ENCODE measurements around the gene DUSP28.

Gene DUSP28

DNA sequence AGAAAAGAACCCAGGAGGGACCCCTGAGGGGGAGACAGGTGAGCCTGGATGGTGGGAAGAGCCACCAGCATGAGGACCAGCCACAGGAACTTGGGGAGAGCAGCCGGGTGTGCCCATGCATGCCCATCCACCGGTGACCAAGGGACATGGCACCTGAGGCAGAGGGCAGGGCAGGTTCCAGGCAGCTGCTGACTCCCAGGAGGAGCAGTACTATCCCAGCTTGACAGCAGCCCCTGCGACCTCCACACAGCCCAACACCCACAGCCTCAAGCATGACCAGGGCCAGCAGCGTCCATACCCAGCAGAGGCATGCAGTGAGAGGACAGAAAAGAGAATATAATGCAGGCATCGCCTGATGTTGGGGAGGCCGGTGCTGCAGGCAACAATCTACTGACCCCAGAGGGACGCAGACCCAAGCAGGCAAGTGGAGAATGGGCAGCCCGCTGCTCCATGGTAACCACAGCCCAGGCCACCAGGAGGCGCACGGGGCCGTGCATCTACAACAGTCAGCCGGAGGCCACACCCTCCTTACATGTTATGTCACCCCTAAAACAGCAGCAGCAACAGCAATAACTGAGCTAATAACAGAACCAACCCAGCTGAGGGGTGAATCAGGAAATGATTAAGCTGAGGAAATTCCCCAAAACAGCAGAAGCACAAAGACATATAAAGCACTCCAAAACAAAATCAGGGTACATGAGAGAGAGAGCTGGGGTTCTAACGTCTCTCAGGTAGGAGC, 46.4 kb upstream of the DUSP28 start:
- TF ChIP-seq, protein P1, sequence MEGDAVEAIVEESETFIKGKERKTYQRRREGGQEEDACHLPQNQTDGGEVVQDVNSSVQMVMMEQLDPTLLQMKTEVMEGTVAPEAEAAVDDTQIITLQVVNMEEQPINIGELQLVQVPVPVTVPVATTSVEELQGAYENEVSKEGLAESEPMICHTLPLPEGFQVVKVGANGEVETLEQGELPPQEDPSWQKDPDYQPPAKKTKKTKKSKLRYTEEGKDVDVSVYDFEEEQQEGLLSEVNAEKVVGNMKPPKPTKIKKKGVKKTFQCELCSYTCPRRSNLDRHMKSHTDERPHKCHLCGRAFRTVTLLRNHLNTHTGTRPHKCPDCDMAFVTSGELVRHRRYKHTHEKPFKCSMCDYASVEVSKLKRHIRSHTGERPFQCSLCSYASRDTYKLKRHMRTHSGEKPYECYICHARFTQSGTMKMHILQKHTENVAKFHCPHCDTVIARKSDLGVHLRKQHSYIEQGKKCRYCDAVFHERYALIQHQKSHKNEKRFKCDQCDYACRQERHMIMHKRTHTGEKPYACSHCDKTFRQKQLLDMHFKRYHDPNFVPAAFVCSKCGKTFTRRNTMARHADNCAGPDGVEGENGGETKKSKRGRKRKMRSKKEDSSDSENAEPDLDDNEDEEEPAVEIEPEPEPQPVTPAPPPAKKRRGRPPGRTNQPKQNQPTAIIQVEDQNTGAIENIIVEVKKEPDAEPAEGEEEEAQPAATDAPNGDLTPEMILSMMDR (IDR thresholded peaks at IDR 0.05; ENCODE audit: borderline replicate concordance, control extremely low read depth, extremely low read depth, insufficient read depth, missing control alignments) = peak; percentile 93
- peak; percentile 96 for DNase-seq (ENCODE audit: low spot score)
- in situ Hi-C loops (cut with MboI; ENCODE audit: low sequenced_read_pairs, unreplicated experiment) = loop anchor here (25.0 kb wide), 1 partner anchor 199 kb away; no protein-coding TSS in a partner anchor

DNA sequence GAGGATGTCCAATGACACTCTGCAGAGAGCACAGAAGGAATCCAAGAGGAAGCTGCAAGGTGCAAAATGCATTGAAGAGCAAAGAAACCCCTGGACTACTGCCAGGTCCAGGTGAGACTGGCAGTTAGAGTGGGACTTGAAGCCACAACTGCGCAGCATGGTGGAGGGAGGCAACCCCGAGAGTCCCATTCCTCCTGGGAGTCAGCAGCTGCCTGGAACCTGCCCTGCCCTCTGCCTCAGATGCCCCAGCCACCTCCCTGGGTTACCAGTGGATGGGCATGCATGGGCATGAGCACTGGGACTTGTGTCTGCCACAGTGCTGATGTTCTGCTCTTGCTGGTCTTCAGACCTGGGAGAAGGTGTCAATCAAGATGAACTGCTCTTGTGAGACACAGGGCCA, 45.5 kb upstream of the DUSP28 start:
- in situ Hi-C loops (cut with MboI; ENCODE audit: low sequenced_read_pairs, unreplicated experiment) = loop anchor here (25.0 kb wide), 1 partner anchor 198 kb away; no protein-coding TSS in a partner anchor
- no peak for DNase-seq (ENCODE audit: low spot score)
- TF ChIP-seq, protein P1 (IDR thresholded peaks at IDR 0.05; ENCODE audit: borderline replicate concordance, control extremely low read depth, extremely low read depth, insufficient read depth, missing control alignments) = no peak

- TF ChIP-seq, protein P1 (IDR thresholded peaks at IDR 0.05; ENCODE audit: borderline replicate concordance, control extremely low read depth, extremely low read depth, insufficient read depth, missing control alignments) = no peak
- in situ Hi-C loops (cut with MboI; ENCODE audit: low sequenced_read_pairs, unreplicated experiment) = loop anchor here (25.0 kb wide), 1 partner anchor 195 kb away; no protein-coding TSS in a partner anchor
- DNase-seq (ENCODE audit: low spot score) = no peak
Observed at GRCh38 chr2:240517342-240517741, 42.8 kb upstream of the DUSP28 start.

GRCh38 chr2:240518981-240519380, 41.2 kb upstream of the DUSP28 start:
- no peak for DNase-seq (ENCODE audit: low spot score)
- in situ Hi-C loops (cut with MboI; ENCODE audit: low sequenced_read_pairs, unreplicated experiment) = loop anchor here (25.0 kb wide), 1 partner anchor 193 kb away; no protein-coding TSS in a partner anchor
- TF ChIP-seq, protein P1 (IDR thresholded peaks at IDR 0.05; ENCODE audit: borderline replicate concordance, control extremely low read depth, extremely low read depth, insufficient read depth, missing control alignments) = no peak

DNA sequence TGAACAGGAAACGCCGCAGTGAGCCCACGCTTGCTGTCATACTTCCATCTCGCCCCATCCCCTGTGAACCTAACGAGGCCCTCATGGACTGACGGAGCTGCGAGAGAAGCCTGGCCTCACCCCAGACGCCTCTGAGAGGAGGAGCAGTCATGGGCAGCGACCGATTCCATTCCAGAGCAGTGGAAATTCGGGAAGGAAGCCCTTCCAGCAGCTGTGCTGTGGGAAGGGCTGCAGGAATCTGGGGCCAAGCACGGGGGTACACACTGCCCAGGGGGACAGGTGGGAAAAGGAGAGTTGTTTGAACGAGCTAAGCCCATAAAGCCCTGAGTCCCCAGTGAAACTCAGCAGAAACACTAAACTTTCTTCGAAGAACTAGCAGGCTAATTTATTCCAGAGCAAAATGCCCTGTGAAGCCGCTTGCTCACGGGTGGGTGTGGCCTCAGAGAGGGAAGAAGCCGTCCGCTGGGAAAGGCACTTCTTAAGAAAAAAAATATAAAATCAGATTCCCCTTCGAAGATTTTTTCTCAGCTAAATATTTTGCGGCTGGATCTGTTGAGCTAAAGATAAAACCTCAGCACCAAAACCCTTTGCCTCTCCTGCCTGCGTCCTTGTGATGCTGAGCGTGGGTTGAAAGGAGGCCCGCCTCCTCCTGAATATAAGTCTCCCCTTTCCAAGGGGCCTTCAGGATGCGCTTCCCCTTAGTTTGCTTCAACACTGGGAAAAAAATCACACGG, 40.6 kb upstream of the DUSP28 start:
- TF ChIP-seq, protein P1 (IDR thresholded peaks at IDR 0.05; ENCODE audit: borderline replicate concordance, control extremely low read depth, extremely low read depth, insufficient read depth, missing control alignments) = no peak
- DNase-seq (ENCODE audit: low spot score) = no peak
- in situ Hi-C loops (cut with MboI; ENCODE audit: low sequenced_read_pairs, unreplicated experiment) = loop anchor here (25.0 kb wide), 1 partner anchor 193 kb away; no protein-coding TSS in a partner anchor

GRCh38 chr2:240520130-240520973, 39.8 kb upstream of the DUSP28 start:
- TF ChIP-seq, protein P1 (IDR thresholded peaks at IDR 0.05; ENCODE audit: borderline replicate concordance, control extremely low read depth, extremely low read depth, insufficient read depth, missing control alignments) = no peak
- DNase-seq (ENCODE audit: low spot score) = peak; percentile 31
- in situ Hi-C loops (cut with MboI; ENCODE audit: low sequenced_read_pairs, unreplicated experiment) = loop anchor here (25.0 kb wide), 1 partner anchor 192 kb away; no protein-coding TSS in a partner anchor
